HCT116 (cell line): Measurements from ENCODE around the gene POLR3H. TPM values are rescaled to one million over a fixed set of nuclear protein-coding genes. Genes with fewer than 3 reads are reported as not detected.

Experiments used
- ATAC-seq: fragments of 200-7000 bp; cut with Tn5 transposase; 2 replicates; pipeline ENCODE4 v1.9.1; 2020; ENCODE audit warnings: mild to moderate bottlenecking, moderate library complexity
- BruUV-seq: library from RNA; stranded (reverse); fragments of 400-500 nt; replicated peaks from 2 replicates; lab custom pipeline; 2021; lab: Mats Ljungman, UMichigan
- CTCF ChIA-PET: fragments of 300-600 bp; sonication (Branson Sonifier 250); formaldehyde crosslinking; loops from one replicate; lab custom pipeline; 2021; ENCODE audit warnings: antibody characterized with exemption; lab: Charles Lee
- POLR2A ChIA-PET: fragments of 300-600, 350-600 bp; sonication (Branson Sonifier 250); formaldehyde crosslinking; loops from one replicate; lab custom pipeline; 2021; ENCODE audit warnings: antibody characterized with exemption; lab: Charles Lee
- RAD21 ChIA-PET, 2 experiments: fragments of 300-600 bp; sonication (Branson Sonifier 250); formaldehyde crosslinking; loops; one replicate each; lab custom pipeline; 2023; ENCODE audit warnings: low total read pairs in 2 of 2; ENCODE audit not compliant: uncharacterized antibody in 2 of 2, unreplicated experiment in 2 of 2, low non-redundant PET in 1 of 2; lab: Charles Lee
- DNase-seq: peaks from one replicate; pipeline ENCODE4 v3.0.0-alpha.2; 2010; ENCODE audit warnings: low read depth, low spot score
- H2AFZ ChIP-seq: fragments of 200-600 bp; shearing (Covaris generic), sonication (generic); 2 replicates; pipeline ENCODE4 v1.6.1; 2017; ENCODE audit warnings: low read depth, mixed run types, mixed read lengths, antibody characterized with exemption, low read length; ENCODE audit not compliant: poor library complexity, severe bottlenecking
- H3K27ac ChIP-seq: 2 replicates; pipeline ENCODE4 v1.5.1; 2012; ENCODE audit warnings: low read depth, low read length
- H3K27me3 ChIP-seq: fragments of 200-600 bp; sonication (generic); 2 replicates; pipeline ENCODE4 v1.6.1; 2016; ENCODE audit warnings: mixed run types, low read length, mixed read lengths; ENCODE audit not compliant: insufficient read depth
- H3K36me3 ChIP-seq, 2 experiments: fragments of 200-500 bp in 1 of 2; fragments of 200-600 bp in 1 of 2; sonication (Bioruptor generic) in 1 of 2; sonication (generic) in 1 of 2; 2 replicates each; pipeline versions ENCODE4 v1.5.1 to v1.6.1; 2014 to 2016; ENCODE audit warnings: low read length in 2 of 2, inconsistent platforms in 1 of 2, mixed read lengths in 1 of 2, mixed run types in 1 of 2; ENCODE audit not compliant: insufficient read depth in 2 of 2, control insufficient read depth in 1 of 2
- H3K4me1 ChIP-seq, 2 experiments: fragments of 200-600 bp in 1 of 2; sonication (generic) in 1 of 2; 2 replicates each; pipeline versions ENCODE4 v1.5.1 to v1.6.1; 2012 to 2017; ENCODE audit warnings: low read length in 2 of 2, inconsistent platforms in 1 of 2, mild to moderate bottlenecking in 1 of 2, mixed read lengths in 1 of 2, mixed run types in 1 of 2, moderate library complexity in 1 of 2; ENCODE audit not compliant: insufficient read depth in 2 of 2, control insufficient read depth in 1 of 2
- H3K4me2 ChIP-seq: fragments of 200-600 bp; sonication (generic); 2 replicates; pipeline ENCODE4 v1.6.1; 2017; ENCODE audit warnings: mixed run types, low read length, mixed read lengths
- H3K4me3 ChIP-seq, 2 experiments: fragments of 200-600 bp in 1 of 2; sonication (generic) in 1 of 2; replicated peaks in 1 of 2; 2 replicates each; pipeline ENCODE4 v1.5.1; 2011 to 2016; ENCODE audit warnings: low read length in 2 of 2, control low read depth in 1 of 2, low read depth in 1 of 2, mild to moderate bottlenecking in 1 of 2, mixed read lengths in 1 of 2, mixed run types in 1 of 2
- H3K79me2 ChIP-seq: fragments of 200-600 bp; sonication (generic); 2 replicates; pipeline ENCODE4 v1.6.1; 2017; ENCODE audit warnings: mild to moderate bottlenecking, mixed run types, low read length, moderate library complexity, mixed read lengths; ENCODE audit not compliant: insufficient read depth
- H3K9ac ChIP-seq: fragments of 200-600 bp; sonication (generic); 2 replicates; pipeline ENCODE4 v1.6.1; 2016; ENCODE audit warnings: low read length, mixed read lengths
- H3K9me2 ChIP-seq: fragments of 200-600 bp; sonication (generic), shearing (Covaris generic); 2 replicates; pipeline ENCODE4 v1.6.1; 2017; ENCODE audit warnings: mixed run types, mild to moderate bottlenecking, moderate library complexity; ENCODE audit not compliant: insufficient read depth
- H3K9me3 ChIP-seq, 2 experiments: fragments of 200-500 bp in 1 of 2; fragments of 200-600 bp in 1 of 2; sonication (Bioruptor generic) in 1 of 2; sonication (generic) in 1 of 2; 2 replicates each; pipeline ENCODE4 v1.6.1; 2014 to 2017; ENCODE audit warnings: low read length in 2 of 2, mixed read lengths in 2 of 2, inconsistent platforms in 1 of 2, low read depth in 1 of 2, mild to moderate bottlenecking in 1 of 2, mixed run types in 1 of 2, moderate library complexity in 1 of 2; ENCODE audit not compliant: control insufficient read depth in 1 of 2, insufficient read depth in 1 of 2
- H4K20me1 ChIP-seq: fragments of 200-600 bp; sonication (generic), shearing (Covaris generic); 2 replicates; pipeline ENCODE4 v1.6.1; 2017; ENCODE audit warnings: mixed run types, mild to moderate bottlenecking, moderate library complexity; ENCODE audit not compliant: insufficient read depth
- ATF3 ChIP-seq: IDR thresholded peaks from 2 replicates; pipeline ENCODE4 v1.6.1; 2012
- CBX3 ChIP-seq: IDR thresholded peaks from 2 replicates; pipeline ENCODE4 v1.6.1; 2012; ENCODE audit warnings: low read depth
- CEBPB ChIP-seq: IDR thresholded peaks from 2 replicates; pipeline ENCODE4 v1.6.1; 2012; ENCODE audit warnings: low read depth
- EGR1 ChIP-seq: IDR thresholded peaks from 2 replicates; pipeline ENCODE4 v1.6.1; 2012; ENCODE audit warnings: low read depth
- ELF1 ChIP-seq: IDR thresholded peaks from 2 replicates; pipeline ENCODE4 v1.6.1; 2012; ENCODE audit warnings: low read depth, borderline replicate concordance
- EZH2 ChIP-seq: fragments of 200-600 bp; sonication (generic); IDR thresholded peaks from 2 replicates; pipeline ENCODE4 v1.6.1; 2017; ENCODE audit warnings: antibody characterized with exemption, mixed run types
- EZH2phosphoT487 ChIP-seq: fragments of 200-600 bp; IDR thresholded peaks from 2 replicates; pipeline ENCODE4 v1.6.1; 2018; ENCODE audit warnings: antibody characterized with exemption, borderline replicate concordance
- FOSL1 ChIP-seq: IDR thresholded peaks from 2 replicates; pipeline ENCODE4 v1.6.1; 2012; ENCODE audit warnings: low read depth
- JUND ChIP-seq: IDR thresholded peaks from 2 replicates; pipeline ENCODE4 v1.6.1; 2012
- POLR2A ChIP-seq: IDR thresholded peaks from 2 replicates; pipeline ENCODE4 v1.7.0; 2011; ENCODE audit warnings: borderline replicate concordance; ENCODE audit not compliant: insufficient read depth, insufficient read length; ENCODE audit errors: extremely low read depth
- POLR2AphosphoS5 ChIP-seq: IDR thresholded peaks from 2 replicates; pipeline ENCODE4 v1.6.1; 2011; ENCODE audit warnings: mild to moderate bottlenecking, low read depth, low read length, moderate library complexity
- SIN3A ChIP-seq: IDR thresholded peaks from 2 replicates; pipeline ENCODE4 v1.6.1; 2012; ENCODE audit warnings: low read depth
- SP1 ChIP-seq: IDR thresholded peaks from 2 replicates; pipeline ENCODE4 v1.6.1; 2012; ENCODE audit warnings: low read depth
- SRF ChIP-seq: IDR thresholded peaks from 2 replicates; pipeline ENCODE4 v1.6.1; 2012; ENCODE audit warnings: low read depth
- TCF7L2 ChIP-seq: IDR thresholded peaks from 2 replicates; pipeline ENCODE4 v1.7.0; 2011; ENCODE audit warnings: borderline replicate concordance, inconsistent platforms; ENCODE audit not compliant: insufficient read depth, insufficient read length; ENCODE audit errors: extremely low read depth
- YY1 ChIP-seq: IDR thresholded peaks from 2 replicates; pipeline ENCODE4 v1.6.1; 2011; ENCODE audit warnings: low read length, low read depth, moderate library complexity, mild to moderate bottlenecking; ENCODE audit not compliant: insufficient replicate concordance; ENCODE audit errors: extremely low read depth
- ZFX ChIP-seq: fragments of 450-650 bp; IDR thresholded peaks from 2 replicates; pipeline ENCODE4 v1.6.1; 2017
- ZNF274 ChIP-seq: fragments of 200-500 bp; sonication (Bioruptor generic); IDR thresholded peaks from 2 replicates; pipeline ENCODE4 v1.6.1; 2014; ENCODE audit warnings: mild to moderate bottlenecking, low read depth, low read length, inconsistent platforms
- intact Hi-C: fragments of 100-400 bp; cut with micrococcal nuclease; formaldehyde crosslinking; loops from 2 replicates; pipeline ENCODE4 v1.10.0; 2022
- total RNA-seq: library from RNA; stranded (reverse); gene quantifications from one replicate; pipeline ENCODE4 v1.2.1, GENCODE V29; 2021; ENCODE audit not compliant: unreplicated experiment
- TF ChIP-seq, protein P1 (sequence below): IDR thresholded peaks from 2 replicates; pipeline ENCODE4 v1.6.1; 2012
- TF ChIP-seq, protein P2 (sequence below): IDR thresholded peaks from 2 replicates; pipeline ENCODE4 v1.6.1; 2012; ENCODE audit warnings: low read depth

POLR3H gene
- total RNA-seq, 1 experiment from 2014 or later = 62.1 TPM

- CTCF ChIA-PET = no interaction called here
- H3K79me2 ChIP-seq = no peaks in the 10 kb centered on the region
- H3K9ac ChIP-seq = no peak overlapping the region
- TF ChIP-seq CBX3 = no peak
- TF ChIP-seq SIN3A = no peak
- TF ChIP-seq CEBPB = no peak
- no peak for TF ChIP-seq JUND
- no peak for TF ChIP-seq ZFX
- TF ChIP-seq SP1 = no peak
- TF ChIP-seq, protein P1, sequence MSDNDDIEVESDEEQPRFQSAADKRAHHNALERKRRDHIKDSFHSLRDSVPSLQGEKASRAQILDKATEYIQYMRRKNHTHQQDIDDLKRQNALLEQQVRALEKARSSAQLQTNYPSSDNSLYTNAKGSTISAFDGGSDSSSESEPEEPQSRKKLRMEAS = no peak
- TF ChIP-seq EGR1 = no peak
- TF ChIP-seq EZH2 = no peak
- TF ChIP-seq, protein P2, sequence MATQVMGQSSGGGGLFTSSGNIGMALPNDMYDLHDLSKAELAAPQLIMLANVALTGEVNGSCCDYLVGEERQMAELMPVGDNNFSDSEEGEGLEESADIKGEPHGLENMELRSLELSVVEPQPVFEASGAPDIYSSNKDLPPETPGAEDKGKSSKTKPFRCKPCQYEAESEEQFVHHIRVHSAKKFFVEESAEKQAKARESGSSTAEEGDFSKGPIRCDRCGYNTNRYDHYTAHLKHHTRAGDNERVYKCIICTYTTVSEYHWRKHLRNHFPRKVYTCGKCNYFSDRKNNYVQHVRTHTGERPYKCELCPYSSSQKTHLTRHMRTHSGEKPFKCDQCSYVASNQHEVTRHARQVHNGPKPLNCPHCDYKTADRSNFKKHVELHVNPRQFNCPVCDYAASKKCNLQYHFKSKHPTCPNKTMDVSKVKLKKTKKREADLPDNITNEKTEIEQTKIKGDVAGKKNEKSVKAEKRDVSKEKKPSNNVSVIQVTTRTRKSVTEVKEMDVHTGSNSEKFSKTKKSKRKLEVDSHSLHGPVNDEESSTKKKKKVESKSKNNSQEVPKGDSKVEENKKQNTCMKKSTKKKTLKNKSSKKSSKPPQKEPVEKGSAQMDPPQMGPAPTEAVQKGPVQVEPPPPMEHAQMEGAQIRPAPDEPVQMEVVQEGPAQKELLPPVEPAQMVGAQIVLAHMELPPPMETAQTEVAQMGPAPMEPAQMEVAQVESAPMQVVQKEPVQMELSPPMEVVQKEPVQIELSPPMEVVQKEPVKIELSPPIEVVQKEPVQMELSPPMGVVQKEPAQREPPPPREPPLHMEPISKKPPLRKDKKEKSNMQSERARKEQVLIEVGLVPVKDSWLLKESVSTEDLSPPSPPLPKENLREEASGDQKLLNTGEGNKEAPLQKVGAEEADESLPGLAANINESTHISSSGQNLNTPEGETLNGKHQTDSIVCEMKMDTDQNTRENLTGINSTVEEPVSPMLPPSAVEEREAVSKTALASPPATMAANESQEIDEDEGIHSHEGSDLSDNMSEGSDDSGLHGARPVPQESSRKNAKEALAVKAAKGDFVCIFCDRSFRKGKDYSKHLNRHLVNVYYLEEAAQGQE = no peak
- no peak for TF ChIP-seq POLR2AphosphoS5
- TF ChIP-seq POLR2A = no peak
- no peak for TF ChIP-seq ZNF274
- no peak for TF ChIP-seq TCF7L2
- no peak for TF ChIP-seq SRF
- TF ChIP-seq FOSL1 = no peak
- TF ChIP-seq EZH2phosphoT487 = no peak
- TF ChIP-seq ELF1 = no peak
- no peak for TF ChIP-seq ATF3
- TF ChIP-seq YY1 = no peak
- no peak overlapping the region for H3K4me2 ChIP-seq
- BruUV-seq = no TSS peak
- no peak overlapping the region for H3K27ac ChIP-seq
- H3K36me3 ChIP-seq = no peaks in the 10 kb centered on the region
- no peaks in the 10 kb centered on the region for H3K9me2 ChIP-seq
- ATAC-seq (no peak), DNase-seq (no peak)
- intact Hi-C loops = no loop called here
- no peaks in the 10 kb centered on the region for H4K20me1 ChIP-seq
- no peaks in the 10 kb centered on the region for H3K9me3 ChIP-seq
- H3K4me1 ChIP-seq = peaks cover 10 to 33% of the 10 kb centered on the region in 2 experiments; a peak in 3 of 4 replicates
- POLR2A ChIA-PET = no interaction called here
- H3K4me3 ChIP-seq = no peak overlapping the region
- RAD21 ChIA-PET = no interaction called here
- no peaks in the 10 kb centered on the region for H3K27me3 ChIP-seq
- no peak overlapping the region for H2AFZ ChIP-seq
Measured at GRCh38 chr22:41556561-41556960, 12.3 kb upstream of the POLR3H start.
